GM12874 (cell line): ENCODE measurements around the gene WDR4.

Source experiments
- CTCF ChIP-seq: IDR thresholded peaks from 2 replicates; pipeline ENCODE4 v1.5.1; 2011; ENCODE audit warnings: low read depth, mild to moderate bottlenecking, control low read depth, low read length, moderate library complexity; ENCODE audit not compliant: insufficient read depth

The WDR4 gene

GRCh38 chr21:42799516-42799915, 79.8 kb downstream of the WDR4 start:
- TF ChIP-seq CTCF = no peak
